GM12878 (cell line): Measurements from ENCODE around the gene CACNA1D. TPM values are rescaled to one million over a fixed set of nuclear protein-coding genes. Genes with fewer than 3 reads are reported as not detected.

ENCODE experiments used
- ATAC-seq: fragments of 200-7000 bp; cut with Tn5 transposase; 3 replicates; pipeline ENCODE4 v1.9.1; 2020; ENCODE audit warnings: mild to moderate bottlenecking, moderate library complexity
- BruUV-seq: library from RNA; stranded (reverse); fragments of 400-500 nt; replicated peaks from 2 replicates; lab custom pipeline; 2021; lab: Mats Ljungman, UMichigan
- CTCF ChIA-PET: fragments of 300-600 bp; sonication (Branson Sonifier 250); formaldehyde crosslinking; extraction: SDS; loops from one replicate; lab custom pipeline; 2021; ENCODE audit warnings: inconsistent platforms; lab: Yijun Ruan, JAX
- POLR2A ChIA-PET: fragments of 350-600 bp; formaldehyde crosslinking; extraction: SDS; loops from one replicate; lab custom pipeline; 2021; ENCODE audit warnings: inconsistent platforms; lab: Charles Lee
- RAD21 ChIA-PET: fragments of 300-600 bp; sonication (Branson Sonifier 250); formaldehyde crosslinking; loops from one replicate; lab custom pipeline; 2023; ENCODE audit warnings: antibody characterized with exemption; ENCODE audit not compliant: unreplicated experiment; lab: Charles Lee
- SMC1A ChIA-PET: fragments of 300-600 bp; sonication (Branson Sonifier 250); formaldehyde crosslinking; loops from one replicate; lab custom pipeline; 2023; ENCODE audit not compliant: unreplicated experiment, uncharacterized antibody; lab: Charles Lee
- DNase-seq: peaks from one replicate; pipeline ENCODE4 v3.0.0-alpha.2; 2011; ENCODE audit warnings: low read depth, low spot score
- FAIRE-seq: peaks from 3 replicates; lab custom pipeline; 2011; peaks lifted over from hg19 to GRCh38; lab: Jason Lieb, UNC
- H2AFZ ChIP-seq: 2 replicates; pipeline ENCODE4 v1.6.0; 2011; ENCODE audit warnings: low read depth, low read length, control low read depth; ENCODE audit not compliant: control insufficient read depth
- H3K27ac ChIP-seq: 2 replicates; pipeline ENCODE4 v1.5.1; 2011; ENCODE audit warnings: control low read depth; ENCODE audit not compliant: control insufficient read depth, insufficient read depth
- H3K27me3 ChIP-seq, 2 experiments: replicated peaks in 1 of 2; 2 replicates each; pipeline versions ENCODE4 v1.6.0 to v1.6.1; 2011; ENCODE audit warnings: low read length in 1 of 2; ENCODE audit not compliant: control insufficient read depth in 2 of 2, insufficient read depth in 2 of 2
- H3K36me3 ChIP-seq, 2 experiments: 2 replicates each; pipeline ENCODE4 v1.5.1; 2011; ENCODE audit warnings: low read length in 1 of 2; ENCODE audit not compliant: control insufficient read depth in 2 of 2, insufficient read depth in 2 of 2
- H3K4me1 ChIP-seq: 2 replicates; pipeline ENCODE4 v1.6.1; 2011; ENCODE audit warnings: mild to moderate bottlenecking, low read length, moderate library complexity, mixed read lengths; ENCODE audit not compliant: control insufficient read depth, insufficient read depth
- H3K4me2 ChIP-seq: 2 replicates; pipeline ENCODE4 v1.6.0; 2011; ENCODE audit warnings: control low read depth; ENCODE audit not compliant: control insufficient read depth, insufficient read depth
- H3K4me3 ChIP-seq: fragments of 200-600 bp; sonication (generic); 2 replicates; pipeline ENCODE4 v1.5.1; 2016
- H3K79me2 ChIP-seq: 2 replicates; pipeline ENCODE4 v1.6.0; 2011; ENCODE audit warnings: low read length; ENCODE audit not compliant: control insufficient read depth, insufficient read depth
- H3K9ac ChIP-seq: 2 replicates; pipeline ENCODE4 v1.8.0; 2011; ENCODE audit warnings: low read length, control low read depth, mixed read lengths; ENCODE audit not compliant: control insufficient read depth, insufficient read depth
- H3K9me3 ChIP-seq: replicated peaks from 3 replicates; pipeline ENCODE4 v1.5.1; 2011; ENCODE audit warnings: mild to moderate bottlenecking, low read length; ENCODE audit not compliant: control insufficient read depth, insufficient read depth
- H4K20me1 ChIP-seq: 2 replicates; pipeline ENCODE4 v1.6.0; 2011; ENCODE audit not compliant: control insufficient read depth, insufficient read depth
- ASH2L ChIP-seq: fragments of 300-600, 200-600 bp; sonication (generic); IDR thresholded peaks from 2 replicates; pipeline ENCODE4 v1.6.1; 2017; ENCODE audit warnings: low read depth, mild to moderate bottlenecking, borderline replicate concordance
- BHLHE40 ChIP-seq, 2 experiments: fragments of 450-650 bp in 1 of 2; IDR thresholded peaks; 2 replicates each; pipeline ENCODE4 v1.6.1; 2011 to 2017; ENCODE audit warnings: low read depth in 2 of 2, borderline replicate concordance in 1 of 2, improper control_type of control experiment in 1 of 2, low read length in 1 of 2, mild to moderate bottlenecking in 1 of 2
- BMI1 ChIP-seq: fragments of 450-650 bp; IDR thresholded peaks from 2 replicates; pipeline ENCODE4 v1.6.1; 2016; ENCODE audit warnings: mild to moderate bottlenecking, moderate library complexity, borderline replicate concordance
- GATAD2B ChIP-seq: fragments of 450-650 bp; conservative IDR thresholded peaks from 2 replicates; pipeline ENCODE4 v1.6.1; 2017; ENCODE audit warnings: low read depth, mild to moderate bottlenecking, moderate library complexity
- KLF5 ChIP-seq: fragments of 450-650 bp; IDR thresholded peaks from 2 replicates; pipeline ENCODE4 v1.6.1; 2014; ENCODE audit warnings: mild to moderate bottlenecking; ENCODE audit not compliant: partially characterized antibody
- POLR2A ChIP-seq: IDR thresholded peaks from 2 replicates; pipeline ENCODE4 v1.6.1; 2011; ENCODE audit warnings: low read depth, mild to moderate bottlenecking, low read length
- RAD21 ChIP-seq: IDR thresholded peaks from 2 replicates; pipeline ENCODE4 v1.6.1; 2011; ENCODE audit warnings: mild to moderate bottlenecking, low read depth, low read length, moderate library complexity; ENCODE audit not compliant: insufficient read depth
- RCOR1 ChIP-seq: conservative IDR thresholded peaks from 2 replicates; pipeline ENCODE4 v1.6.1; 2012; ENCODE audit warnings: low read depth, low read length, improper control_type of control experiment
- RELA ChIP-seq: fragments of 450-650 bp; IDR thresholded peaks from 2 replicates; pipeline ENCODE4 v1.8.0; 2014; ENCODE audit warnings: borderline replicate concordance; ENCODE audit not compliant: partially characterized antibody
- RUNX3 ChIP-seq: IDR thresholded peaks from 2 replicates; pipeline ENCODE4 v1.6.1; 2012; ENCODE audit warnings: low read length, inconsistent platforms
- SREBF2 ChIP-seq: IDR thresholded peaks from 2 replicates; pipeline ENCODE4 v1.6.1; 2012; ENCODE audit warnings: mild to moderate bottlenecking, low read length
- TARDBP ChIP-seq: IDR thresholded peaks from 2 replicates; pipeline ENCODE4 v1.6.1; 2016; ENCODE audit warnings: borderline replicate concordance
- TBL1XR1 ChIP-seq: IDR thresholded peaks from 2 replicates; pipeline ENCODE4 v1.6.1; 2012; ENCODE audit warnings: low read depth, low read length, improper control_type of control experiment
- TCF3 ChIP-seq: IDR thresholded peaks from 2 replicates; pipeline ENCODE4 v1.6.1; 2012; ENCODE audit warnings: low read depth, mild to moderate bottlenecking, low read length, borderline replicate concordance; ENCODE audit not compliant: insufficient read depth
- WGBS: methylation state at CpG from one replicate; pipeline ENCODE4 v1.1.6; 2016; ENCODE audit warnings: low lambda C conversion rate; ENCODE audit not compliant: insufficient replicate concordance, insufficient coverage; ENCODE audit errors: missing lambda C conversion rate; 5-methylcytosine and 5-hydroxymethylcytosine counted together
- in situ Hi-C: fragments of 300-500 bp; cut with MboI; formaldehyde crosslinking; loops from 9 replicates; pipeline ENCODE4 v1.14.3; 2018; ENCODE audit warnings: mixed read lengths
- intact Hi-C: fragments of 100-400 bp; cut with micrococcal nuclease; formaldehyde crosslinking; loops from one replicate; pipeline ENCODE4 v1.14.2; 2022; ENCODE audit not compliant: unreplicated experiment
- polyA plus RNA-seq, 11 experiments: library from polyadenylated mRNA; depleted of rRNA in 4 of 11; unstranded in 6 of 11; stranded (reverse) in 5 of 11; fragments of >200 nt; fragmentation: Nextera tagmentation in 4 of 11; fragmentation: Illumina TruSeq in 1 of 11; extraction: Ambion mirVana in 4 of 11; extraction: Trizol in 1 of 11; gene quantifications; 1 replicate in 1 of 11; 2 replicates in 10 of 11; pipeline versions ENCODE4 v1.2.1 to v1.2.3, GENCODE V29; 2011 to 2016; ENCODE audit warnings: inconsistent platforms in 2 of 11, missing spikeins in 2 of 11, low read depth in 1 of 11
- total RNA-seq, 4 experiments: library from RNA; depleted of rRNA in 3 of 4; stranded (reverse); fragments of >200 nt in 3 of 4; fragmentation: Illumina TruSeq in 1 of 4; extraction: Trizol in 1 of 4; gene quantifications; 2 replicates each; pipeline versions ENCODE4 v1.2.1 to v1.2.3, GENCODE V29; 2013 to 2021
- TF ChIP-seq, protein P1 (sequence below): fragments of 450-650 bp; IDR thresholded peaks from 2 replicates; pipeline ENCODE4 v1.6.1; 2018; ENCODE audit warnings: mild to moderate bottlenecking, low read depth, moderate library complexity; ENCODE audit not compliant: partially characterized antibody

CACNA1D gene
- total and polyA plus RNA-seq, 10 of the 15 experiments (the other 5 are each of a cell fraction or from before 2014, with no cell fraction given): 0.21 to 24.4 (median 1.6) TPM

DNA sequence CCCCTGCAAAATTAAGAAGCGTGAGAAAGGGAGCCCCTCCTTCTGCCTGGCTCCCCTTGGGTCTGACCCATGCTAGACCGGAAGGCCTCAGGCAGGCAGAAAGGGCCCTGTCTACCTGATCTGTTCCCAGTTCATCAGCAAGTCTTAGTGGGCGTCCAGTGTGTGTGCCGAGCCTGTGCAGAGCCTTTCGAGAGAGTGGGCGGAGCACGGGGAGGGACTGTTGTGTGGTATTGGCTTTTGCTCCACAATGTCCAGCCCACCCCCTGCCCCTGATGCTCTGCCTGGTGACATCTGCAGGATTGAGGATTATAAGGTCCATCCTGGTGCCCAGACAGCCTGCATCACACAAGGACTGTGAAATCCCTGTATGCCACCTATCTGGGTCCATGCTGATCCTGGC lies 268.9 kb downstream of the CACNA1D start (continued):
- TF ChIP-seq SREBF2 (no peak), GATAD2B (no peak), BMI1 (no peak), ASH2L (no peak), TARDBP (no peak), KLF5 (no peak), RCOR1 (no peak), RAD21 (no peak)
- TF ChIP-seq, protein P1, sequence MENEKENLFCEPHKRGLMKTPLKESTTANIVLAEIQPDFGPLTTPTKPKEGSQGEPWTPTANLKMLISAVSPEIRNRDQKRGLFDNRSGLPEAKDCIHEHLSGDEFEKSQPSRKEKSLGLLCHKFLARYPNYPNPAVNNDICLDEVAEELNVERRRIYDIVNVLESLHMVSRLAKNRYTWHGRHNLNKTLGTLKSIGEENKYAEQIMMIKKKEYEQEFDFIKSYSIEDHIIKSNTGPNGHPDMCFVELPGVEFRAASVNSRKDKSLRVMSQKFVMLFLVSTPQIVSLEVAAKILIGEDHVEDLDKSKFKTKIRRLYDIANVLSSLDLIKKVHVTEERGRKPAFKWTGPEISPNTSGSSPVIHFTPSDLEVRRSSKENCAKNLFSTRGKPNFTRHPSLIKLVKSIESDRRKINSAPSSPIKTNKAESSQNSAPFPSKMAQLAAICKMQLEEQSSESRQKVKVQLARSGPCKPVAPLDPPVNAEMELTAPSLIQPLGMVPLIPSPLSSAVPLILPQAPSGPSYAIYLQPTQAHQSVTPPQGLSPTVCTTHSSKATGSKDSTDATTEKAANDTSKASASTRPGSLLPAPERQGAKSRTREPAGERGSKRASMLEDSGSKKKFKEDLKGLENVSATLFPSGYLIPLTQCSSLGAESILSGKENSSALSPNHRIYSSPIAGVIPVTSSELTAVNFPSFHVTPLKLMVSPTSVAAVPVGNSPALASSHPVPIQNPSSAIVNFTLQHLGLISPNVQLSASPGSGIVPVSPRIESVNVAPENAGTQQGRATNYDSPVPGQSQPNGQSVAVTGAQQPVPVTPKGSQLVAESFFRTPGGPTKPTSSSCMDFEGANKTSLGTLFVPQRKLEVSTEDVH: no peak

DNA sequence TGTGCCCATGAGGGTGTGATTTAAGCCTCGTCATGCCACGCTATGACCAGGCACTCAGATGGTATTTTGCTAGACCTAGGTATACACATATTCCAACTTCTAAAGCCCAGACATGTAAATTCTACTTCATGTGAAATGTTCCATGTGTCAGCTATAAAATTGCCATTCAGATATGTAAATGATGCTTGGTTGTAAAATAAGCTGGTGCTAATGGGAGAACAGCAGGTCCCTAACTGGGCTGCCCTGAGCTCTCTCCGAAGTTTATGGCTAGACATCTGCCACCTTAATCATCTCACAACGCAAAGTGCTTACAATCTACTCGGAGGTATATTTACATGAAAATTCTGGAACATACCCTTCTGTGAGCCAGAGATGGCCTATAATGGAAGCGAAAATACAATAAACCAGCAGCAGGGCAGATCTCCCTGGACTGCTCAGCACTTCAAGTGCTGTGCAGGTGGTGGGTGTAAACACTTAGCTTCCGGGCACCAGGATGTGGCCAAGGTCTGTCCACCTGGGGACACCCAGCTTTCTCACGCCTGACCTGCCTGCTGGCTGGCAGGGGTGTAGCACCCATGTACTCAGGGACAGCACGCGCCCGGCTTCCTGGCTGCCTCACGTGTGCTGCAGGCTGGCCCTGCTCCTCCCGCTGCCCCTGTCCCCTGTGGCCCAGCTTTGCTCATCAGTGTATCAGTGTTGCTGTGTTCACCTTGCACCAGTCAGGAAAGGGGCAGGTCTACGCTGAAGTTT lies 269.8 kb downstream of the CACNA1D start:
- ChIA-PET RAD21 (no interaction called here), SMC1A (interaction anchor here (0.7 to 1.7 kb wide), 5 partner anchors 9 to 16 kb away, joined by 3 to 5 read pairs (median 4); no protein-coding TSS in a partner anchor), CTCF (no interaction called here), POLR2A (no interaction called here)
- Histone ChIP-seq H3K9ac (no peak overlapping the region), H3K27me3 (no peaks in the 10 kb centered on the region), H2AFZ (no peak overlapping the region), H4K20me1 (no peaks in the 10 kb centered on the region), H3K4me1 (peaks cover 5% of the 10 kb centered on the region), H3K9me3 (no peaks in the 10 kb centered on the region), H3K36me3 (no peaks in the 10 kb centered on the region), H3K79me2 (no peaks in the 10 kb centered on the region), H3K27ac (no peak overlapping the region), H3K4me2 (no peak overlapping the region), H3K4me3 (no peak overlapping the region)
- no peak for DNase-seq
- TF ChIP-seq RELA (no peak), RUNX3 (no peak), ASH2L (no peak), POLR2A (no peak), TCF3 (no peak), BHLHE40 (IDR thresholded peaks at IDR 0.05; ENCODE audit: borderline replicate concordance in 1 of 2, low read depth in 2 of 2, low read length in 1 of 2) (peak in 1 of 2 experiments; percentile 22; a peak in 1 of 4 replicates), TBL1XR1 (no peak)
- intact Hi-C loops: no loop called here
- in situ Hi-C loops: no loop called here
- BruUV-seq: no TSS peak
- ATAC-seq: peak; percentile 17; the same call in 2 of the 3 replicates
- no peak for FAIRE-seq
- 62% methylated on average over 14 of the region's 14 CpGs for WGBS
